ENCODE results near the gene IRX4. TPM values are rescaled to one million over a fixed set of nuclear protein-coding genes. Genes with fewer than 3 reads are reported as not detected.

The IRX4 gene
- total RNA-seq, 2 donors from 2014 or later, result not detected

DNA sequence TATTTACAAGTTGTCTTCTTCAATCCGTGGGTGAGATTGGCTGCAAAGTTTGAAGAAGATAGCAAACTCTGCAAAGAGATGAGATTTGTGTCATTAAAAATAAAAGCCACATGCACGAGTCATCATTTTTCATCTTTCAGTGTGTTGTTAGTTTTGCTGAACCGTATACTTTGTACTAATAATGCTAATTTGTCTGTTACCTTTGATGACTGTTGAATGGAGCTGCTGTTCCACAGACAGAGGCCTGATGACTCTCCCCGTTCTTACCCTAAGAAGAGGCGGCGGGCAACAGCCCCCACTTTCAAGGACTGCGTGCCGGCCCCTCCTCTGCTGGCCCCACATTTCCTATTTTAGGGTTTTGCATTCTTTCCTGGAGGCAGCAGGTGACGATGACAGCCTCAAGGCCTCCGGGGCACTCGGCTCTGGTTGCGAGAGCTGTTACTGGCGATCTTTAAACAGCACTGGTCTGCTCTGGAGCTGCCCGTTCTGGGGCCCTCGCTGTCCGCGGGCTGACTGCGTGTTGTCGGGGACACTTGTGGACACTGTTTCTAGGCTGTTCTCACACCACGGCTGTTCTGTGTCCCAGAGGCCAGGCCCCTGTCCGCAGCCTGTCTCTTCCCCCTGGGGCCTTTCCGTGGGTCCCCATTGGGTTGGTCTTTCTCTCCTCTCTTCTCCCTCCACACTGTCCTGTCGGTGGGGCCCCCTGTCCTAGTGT, 46.4 kb downstream of the IRX4 start:
- intact Hi-C loops (cut with DNase I), result no loop called here
- Histone ChIP-seq H3K4me3 (no peak overlapping the region), H3K27me3 (no peaks in the 10 kb centered on the region), H3K36me3 (replicated peaks in 1 of 2; ENCODE audit: insufficient read depth in 1 of 2, low read depth in 2 of 2) (no peaks in the 10 kb centered on the region), H3K4me1 (no peaks in the 10 kb centered on the region), H3K27ac (no peak overlapping the region), H3K9me3 (no peaks in the 10 kb centered on the region)
- TF ChIP-seq, protein P1, sequence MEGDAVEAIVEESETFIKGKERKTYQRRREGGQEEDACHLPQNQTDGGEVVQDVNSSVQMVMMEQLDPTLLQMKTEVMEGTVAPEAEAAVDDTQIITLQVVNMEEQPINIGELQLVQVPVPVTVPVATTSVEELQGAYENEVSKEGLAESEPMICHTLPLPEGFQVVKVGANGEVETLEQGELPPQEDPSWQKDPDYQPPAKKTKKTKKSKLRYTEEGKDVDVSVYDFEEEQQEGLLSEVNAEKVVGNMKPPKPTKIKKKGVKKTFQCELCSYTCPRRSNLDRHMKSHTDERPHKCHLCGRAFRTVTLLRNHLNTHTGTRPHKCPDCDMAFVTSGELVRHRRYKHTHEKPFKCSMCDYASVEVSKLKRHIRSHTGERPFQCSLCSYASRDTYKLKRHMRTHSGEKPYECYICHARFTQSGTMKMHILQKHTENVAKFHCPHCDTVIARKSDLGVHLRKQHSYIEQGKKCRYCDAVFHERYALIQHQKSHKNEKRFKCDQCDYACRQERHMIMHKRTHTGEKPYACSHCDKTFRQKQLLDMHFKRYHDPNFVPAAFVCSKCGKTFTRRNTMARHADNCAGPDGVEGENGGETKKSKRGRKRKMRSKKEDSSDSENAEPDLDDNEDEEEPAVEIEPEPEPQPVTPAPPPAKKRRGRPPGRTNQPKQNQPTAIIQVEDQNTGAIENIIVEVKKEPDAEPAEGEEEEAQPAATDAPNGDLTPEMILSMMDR (IDR thresholded peaks at IDR 0.05), result no peak
- TF ChIP-seq POLR2A (IDR thresholded peaks at IDR 0.05), result no peak
- no peak for DNase-seq
- ATAC-seq, result no peak
- 30 to 38% methylated on average over 21 to 23 of the region's 23 CpGs for WGBS, 2 donors

DNA sequence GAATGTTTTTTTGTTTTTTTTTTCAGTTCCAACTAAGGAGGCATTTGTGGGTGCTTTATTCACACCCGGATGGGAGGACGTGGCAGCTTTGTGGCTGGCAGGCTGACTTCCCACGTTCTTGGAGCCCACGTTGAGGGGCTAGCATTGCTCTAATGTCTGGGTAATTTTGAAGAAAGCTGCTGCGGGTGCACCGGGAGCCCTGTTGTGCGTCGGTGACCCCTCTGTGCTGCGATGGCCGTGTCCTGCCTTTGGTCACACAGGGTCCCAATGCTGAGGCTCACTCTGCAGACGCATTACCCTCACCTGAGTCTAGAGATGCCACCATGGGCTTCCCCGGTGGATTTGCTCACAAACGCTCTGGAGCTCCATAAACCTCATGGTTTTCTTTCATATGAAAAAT, 47.3 kb downstream of the IRX4 start:
- WGBS, 2 donors, result 76 to 82% methylated on average over 13 of the region's 13 CpGs

DNA sequence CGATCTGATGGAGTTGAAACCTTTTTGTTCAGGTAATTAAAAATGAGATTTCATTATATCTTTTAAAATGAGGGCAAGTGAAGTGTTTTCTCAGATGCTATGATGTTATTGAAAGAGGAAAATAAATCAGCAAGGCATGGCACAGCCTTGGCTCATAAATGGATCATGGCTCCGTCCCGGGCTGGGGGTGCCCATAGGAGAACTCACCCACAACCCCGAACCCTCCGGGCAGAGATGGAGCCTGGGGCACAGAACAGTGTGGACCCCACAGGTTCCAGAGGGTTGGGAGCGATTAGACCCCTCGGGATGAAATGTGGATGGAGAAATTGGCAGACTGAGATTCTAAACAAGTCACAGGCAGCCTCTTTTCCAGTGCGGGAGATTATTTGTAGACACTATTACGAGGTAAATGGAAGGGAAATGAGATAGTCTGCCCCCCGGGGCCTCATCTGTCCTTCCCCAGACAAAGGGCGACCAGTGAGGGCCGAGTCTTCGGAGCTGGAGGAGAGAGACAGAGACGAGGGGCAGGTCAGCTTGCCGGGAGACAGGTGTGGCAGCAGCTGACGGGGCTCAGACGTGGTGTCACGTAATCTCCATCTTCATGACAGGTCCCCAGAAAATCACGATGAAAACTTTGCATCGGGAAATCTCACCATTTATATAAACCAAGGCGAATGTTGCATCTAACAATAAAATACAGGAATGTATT, 47.9 kb downstream of the IRX4 start:
- intact Hi-C loops (cut with DNase I), result no loop called here
- WGBS, 2 donors, result 57 to 58% methylated on average over 21 of the region's 21 CpGs
- H3K4me3 ChIP-seq, result no peak overlapping the region
- DNase-seq, result no peak
- no peak for TF ChIP-seq POLR2A (IDR thresholded peaks at IDR 0.05)
- TF ChIP-seq, protein P1 (IDR thresholded peaks at IDR 0.05), result no peak
- no peaks in the 10 kb centered on the region for H3K27me3 ChIP-seq
- no peaks in the 10 kb centered on the region for H3K9me3 ChIP-seq
- no peaks in the 10 kb centered on the region for H3K4me1 ChIP-seq
- no peaks in the 10 kb centered on the region for H3K36me3 ChIP-seq (replicated peaks in 1 of 2; ENCODE audit: insufficient read depth in 1 of 2, low read depth in 2 of 2)
- H3K27ac ChIP-seq, result no peak overlapping the region
- ATAC-seq, result no peak

More for the DNA sequence above, 47.3 kb downstream of the IRX4 start:
- ATAC-seq, result no peak
- no peak for DNase-seq
- no peak for TF ChIP-seq POLR2A (IDR thresholded peaks at IDR 0.05)
- TF ChIP-seq, protein P1 (IDR thresholded peaks at IDR 0.05), result no peak
- Histone ChIP-seq H3K36me3 (replicated peaks in 1 of 2; ENCODE audit: insufficient read depth in 1 of 2, low read depth in 2 of 2) (no peaks in the 10 kb centered on the region), H3K4me3 (no peak overlapping the region), H3K27me3 (no peaks in the 10 kb centered on the region), H3K9me3 (no peaks in the 10 kb centered on the region), H3K4me1 (no peaks in the 10 kb centered on the region), H3K27ac (no peak overlapping the region)
- intact Hi-C loops (cut with DNase I), result no loop called here

DNA sequence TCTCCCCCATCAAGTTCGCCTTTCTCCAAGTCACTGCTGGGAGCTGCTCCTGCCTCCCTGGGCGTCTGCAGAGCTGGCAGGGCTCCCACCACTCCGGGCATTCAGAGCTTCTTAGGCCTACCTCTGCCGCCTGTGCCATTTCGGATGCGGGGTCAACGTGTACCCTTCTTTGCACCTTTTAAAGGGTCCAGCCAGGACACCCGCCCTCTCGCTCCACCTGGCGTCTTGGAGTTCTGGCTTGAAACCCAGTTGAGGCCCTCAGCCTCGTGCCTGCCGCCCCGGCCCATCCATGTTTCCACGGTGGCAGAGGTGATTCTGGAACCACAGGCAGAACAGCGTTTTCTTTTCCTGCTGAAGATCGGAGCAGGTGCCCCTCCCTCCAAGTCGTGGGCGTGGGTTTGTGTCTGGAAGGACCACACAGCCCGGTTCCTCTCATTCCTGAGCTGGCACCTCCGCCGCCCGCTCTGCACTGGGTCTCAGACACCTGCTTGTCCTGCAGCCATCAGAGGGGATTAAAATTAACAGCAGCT, 48.6 kb downstream of the IRX4 start:
- DNase-seq (no peak), ATAC-seq (no peak)
- no peaks in the 10 kb centered on the region for H3K36me3 ChIP-seq (replicated peaks in 1 of 2; ENCODE audit: insufficient read depth in 1 of 2, low read depth in 2 of 2)
- H3K27me3 ChIP-seq, result no peaks in the 10 kb centered on the region
- WGBS, 2 donors, result 74 to 85% methylated on average over 7 to 19 of the region's 22 CpGs
- H3K27ac ChIP-seq, result no peak overlapping the region
- no peaks in the 10 kb centered on the region for H3K9me3 ChIP-seq
- TF ChIP-seq, protein P1 (IDR thresholded peaks at IDR 0.05), result no peak
- TF ChIP-seq POLR2A (IDR thresholded peaks at IDR 0.05), result no peak
- H3K4me3 ChIP-seq, result no peak overlapping the region
- no peaks in the 10 kb centered on the region for H3K4me1 ChIP-seq
- intact Hi-C loops (cut with DNase I), result no loop called here
